DMS114 treated with DMSO at 0.1 percent for 48 hours (cell line): ENCODE results near the gene RNU1-1.
"Not testable (repeated sequence)": the region's sequence is repeated elsewhere in the genome, so short reads cannot be mapped to it uniquely, and the experiment has no call there.

Experiments
- DNase-seq: peaks from one replicate; lab custom pipeline; 2025; ENCODE audit not compliant: unreplicated experiment; lab: John Stamatoyannopoulos, UW

RNU1-1 gene

GRCh38 chr1:16498047-16498446 is 16.0 kb downstream of the RNU1-1 start:
- not testable (repeated sequence) for DNase-seq

GRCh38 chr1:16497474-16497904 is 16.6 kb downstream of the RNU1-1 start:
- DNase-seq: not testable (repeated sequence)

GRCh38 chr1:16493731-16494130 is 20.4 kb downstream of the RNU1-1 start:
- DNase-seq: not testable (repeated sequence)

- DNase-seq: not testable (repeated sequence)
Measured at GRCh38 chr1:16492937-16493336, 21.1 kb downstream of the RNU1-1 start.

GRCh38 chr1:16491056-16491675 is 22.9 kb downstream of the RNU1-1 start:
- DNase-seq: no peak

- not testable (repeated sequence) for DNase-seq
Measured at GRCh38 chr1:16489195-16489880, 24.7 kb downstream of the RNU1-1 start.

GRCh38 chr1:16487011-16487410 is 27.1 kb downstream of the RNU1-1 start:
- DNase-seq: not testable (repeated sequence)

- not testable (repeated sequence) for DNase-seq
Measured at GRCh38 chr1:16486316-16486715, 27.8 kb downstream of the RNU1-1 start.

GRCh38 chr1:16484931-16485330 is 29.2 kb downstream of the RNU1-1 start:
- no peak for DNase-seq

GRCh38 chr1:16484501-16484835 is 29.6 kb downstream of the RNU1-1 start:
- no peak for DNase-seq

- not testable (repeated sequence) for DNase-seq
Measured at GRCh38 chr1:16483639-16484500, 30.2 kb downstream of the RNU1-1 start.

GRCh38 chr1:16483146-16483545 is 30.9 kb downstream of the RNU1-1 start:
- not testable (repeated sequence) for DNase-seq

- no peak for DNase-seq
Measured at GRCh38 chr1:16478091-16478490, 36.0 kb downstream of the RNU1-1 start.

- DNase-seq: not testable (repeated sequence)
Measured at GRCh38 chr1:16475771-16476770, 38.0 kb downstream of the RNU1-1 start.

- DNase-seq: peak; percentile 5
Measured at GRCh38 chr1:16474891-16475290, 39.2 kb downstream of the RNU1-1 start.

GRCh38 chr1:16474166-16474800 is 39.8 kb downstream of the RNU1-1 start:
- no peak for DNase-seq

- DNase-seq: no peak
Measured at GRCh38 chr1:16468558-16468957, 45.5 kb downstream of the RNU1-1 start.

- no peak for DNase-seq
Measured at GRCh38 chr1:16464917-16465625, 49.0 kb downstream of the RNU1-1 start.
